ENCODE results near the gene CALN1. TPM values are rescaled to one million over a fixed set of nuclear protein-coding genes. Genes with fewer than 3 reads are reported as not detected.

The CALN1 gene
- polyA plus RNA-seq, 4 donors = 0.52 to 2.1 (median 1.2) TPM

- DNase-seq (ENCODE audit: low read depth in 4 of 4, low spot score in 3 of 4) = no peak
Observed at GRCh38 chr7:72057796-72058195, 354.3 kb downstream of the CALN1 start.

- no peak for DNase-seq (ENCODE audit: low read depth in 4 of 4, low spot score in 3 of 4)
Observed at GRCh38 chr7:72057231-72057630, 354.9 kb downstream of the CALN1 start.

- no peak for DNase-seq (ENCODE audit: low read depth in 4 of 4, low spot score in 3 of 4)
Observed at GRCh38 chr7:72055426-72055825, 356.7 kb downstream of the CALN1 start.

- no peak for DNase-seq (ENCODE audit: low read depth in 4 of 4, low spot score in 3 of 4)
Observed at GRCh38 chr7:72053292-72053691, 358.8 kb downstream of the CALN1 start.

- no peak for DNase-seq (ENCODE audit: low read depth in 4 of 4, low spot score in 3 of 4)
Observed at GRCh38 chr7:72048420-72048819, 363.7 kb downstream of the CALN1 start.

GRCh38 chr7:72042855-72043254, 369.3 kb downstream of the CALN1 start:
- no peak for DNase-seq (ENCODE audit: low read depth in 4 of 4, low spot score in 3 of 4)

GRCh38 chr7:72040641-72041040, 371.5 kb downstream of the CALN1 start:
- no peak for DNase-seq (ENCODE audit: low read depth in 4 of 4, low spot score in 3 of 4)

- no peak for DNase-seq (ENCODE audit: low read depth in 4 of 4, low spot score in 3 of 4)
Observed at GRCh38 chr7:72039460-72039859, 372.7 kb downstream of the CALN1 start.

GRCh38 chr7:72038022-72038732, 374.0 kb downstream of the CALN1 start:
- DNase-seq (ENCODE audit: low read depth in 4 of 4, low spot score in 3 of 4) = no peak

- DNase-seq (ENCODE audit: low read depth in 4 of 4, low spot score in 3 of 4) = no peak
Observed at GRCh38 chr7:72037516-72037915, 374.6 kb downstream of the CALN1 start.

- no peak for DNase-seq (ENCODE audit: low read depth in 4 of 4, low spot score in 3 of 4)
Observed at GRCh38 chr7:72035266-72035665, 376.9 kb downstream of the CALN1 start.

- DNase-seq (ENCODE audit: low read depth in 4 of 4, low spot score in 3 of 4) = no peak
Observed at GRCh38 chr7:72032934-72033333, 379.2 kb downstream of the CALN1 start.

- no peak for DNase-seq (ENCODE audit: low read depth in 4 of 4, low spot score in 3 of 4)
Observed at GRCh38 chr7:72030994-72031667, 381.0 kb downstream of the CALN1 start.

- DNase-seq (ENCODE audit: low read depth in 4 of 4, low spot score in 3 of 4) = no peak
Observed at GRCh38 chr7:72028267-72028666, 383.9 kb downstream of the CALN1 start.

GRCh38 chr7:72025381-72025960, 386.7 kb downstream of the CALN1 start:
- DNase-seq (ENCODE audit: low read depth in 4 of 4, low spot score in 3 of 4) = no peak

GRCh38 chr7:72023926-72024325, 388.2 kb downstream of the CALN1 start:
- DNase-seq (ENCODE audit: low read depth in 4 of 4, low spot score in 3 of 4) = no peak

GRCh38 chr7:72021716-72022115, 390.4 kb downstream of the CALN1 start:
- no peak for DNase-seq (ENCODE audit: low read depth in 4 of 4, low spot score in 3 of 4)

- peak in 2 of 4 donors; percentile 6 to 8 for DNase-seq (ENCODE audit: low read depth in 4 of 4, low spot score in 3 of 4)
Observed at GRCh38 chr7:72020311-72020710, 391.8 kb downstream of the CALN1 start.

- DNase-seq (ENCODE audit: low read depth in 4 of 4, low spot score in 3 of 4) = no peak
Observed at GRCh38 chr7:72019436-72019835, 392.7 kb downstream of the CALN1 start.

GRCh38 chr7:72017756-72018155, 394.4 kb downstream of the CALN1 start:
- DNase-seq (ENCODE audit: low read depth in 4 of 4, low spot score in 3 of 4) = no peak

GRCh38 chr7:72016574-72016973, 395.6 kb downstream of the CALN1 start:
- DNase-seq (ENCODE audit: low read depth in 4 of 4, low spot score in 3 of 4) = no peak

GRCh38 chr7:72015136-72015535, 397.0 kb downstream of the CALN1 start:
- DNase-seq (ENCODE audit: low read depth in 4 of 4, low spot score in 3 of 4) = no peak

Measured in left renal pelvis (tissue), 4 donors.